Measurements from ENCODE around the gene RCSD1.

The RCSD1 gene

DNA sequence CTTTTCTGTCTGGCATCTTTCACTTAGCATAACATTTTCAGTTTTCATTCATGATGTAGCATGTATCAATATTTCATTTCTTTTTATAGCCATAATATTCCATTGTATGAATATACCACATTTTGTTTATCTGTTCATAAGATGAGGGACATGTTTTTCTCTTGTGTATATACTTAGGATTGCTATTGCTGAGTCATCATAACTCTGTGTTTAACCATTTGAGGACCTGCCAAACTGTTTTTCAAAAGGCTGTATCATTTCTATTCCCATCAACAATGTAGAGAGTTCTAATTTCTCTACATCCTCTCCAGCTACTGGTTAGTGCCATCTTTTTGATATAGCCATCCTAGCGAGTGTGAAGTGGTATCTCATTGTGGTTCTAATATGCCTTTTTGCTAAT is 118.0 kb downstream of the RCSD1 start:
- DNase-seq = no peak

DNA sequence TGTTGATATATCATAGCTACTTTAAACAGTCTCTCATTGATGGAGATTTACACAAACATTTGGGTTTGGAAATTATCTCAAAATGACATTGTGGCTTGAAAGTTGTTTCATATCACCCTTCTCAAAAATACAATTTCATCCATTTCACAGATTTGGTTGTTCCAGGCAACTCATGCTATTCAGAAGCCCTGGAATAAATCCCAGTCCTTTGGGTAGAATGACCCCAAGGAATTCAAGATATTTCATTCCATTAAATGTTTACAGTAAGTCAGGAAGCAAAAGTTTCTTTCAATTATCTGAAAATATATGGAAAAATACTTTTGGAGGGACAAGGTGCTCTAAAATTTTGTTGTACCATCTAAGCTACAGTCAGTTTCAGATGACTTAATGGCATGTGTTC is 118.9 kb downstream of the RCSD1 start:
- no peak for DNase-seq

DNA sequence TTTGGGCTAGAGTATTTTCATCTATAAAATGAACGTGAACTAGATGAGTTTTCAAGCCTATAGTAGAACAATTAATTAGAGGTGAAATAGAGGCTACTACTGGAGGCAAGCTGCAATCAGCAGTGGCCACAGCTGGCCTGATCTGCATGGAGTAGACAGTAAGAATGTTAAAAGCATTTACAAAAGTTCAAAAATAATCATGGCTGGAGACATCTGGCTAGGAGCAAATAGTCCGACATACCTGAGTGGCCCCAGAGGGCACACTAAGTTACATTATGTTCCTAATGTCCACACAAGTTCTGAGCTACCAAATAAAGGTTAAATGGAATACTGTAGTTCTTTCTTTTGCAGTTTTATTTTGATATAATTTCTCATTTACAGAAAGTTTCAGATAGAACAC is 119.7 kb downstream of the RCSD1 start:
- DNase-seq = no peak

DNA sequence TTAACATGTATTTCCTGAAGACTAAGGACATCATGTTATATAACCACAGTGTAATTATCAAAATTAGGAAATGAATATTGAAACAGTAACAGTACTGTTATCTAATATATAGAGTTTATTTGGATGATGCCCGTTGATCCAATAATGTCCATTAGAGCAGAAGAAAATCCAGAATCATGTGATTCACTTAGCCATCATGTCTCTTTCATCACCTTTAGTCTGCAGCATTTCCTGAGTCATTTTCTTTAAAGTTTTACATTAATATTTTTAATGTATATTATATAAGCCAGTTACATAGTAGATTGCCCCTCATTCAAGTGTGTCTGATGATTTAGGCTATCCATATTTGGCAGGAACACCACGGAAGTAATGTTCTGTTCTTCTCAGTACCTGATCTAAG is 120.6 kb downstream of the RCSD1 start:
- no peak for DNase-seq

DNA sequence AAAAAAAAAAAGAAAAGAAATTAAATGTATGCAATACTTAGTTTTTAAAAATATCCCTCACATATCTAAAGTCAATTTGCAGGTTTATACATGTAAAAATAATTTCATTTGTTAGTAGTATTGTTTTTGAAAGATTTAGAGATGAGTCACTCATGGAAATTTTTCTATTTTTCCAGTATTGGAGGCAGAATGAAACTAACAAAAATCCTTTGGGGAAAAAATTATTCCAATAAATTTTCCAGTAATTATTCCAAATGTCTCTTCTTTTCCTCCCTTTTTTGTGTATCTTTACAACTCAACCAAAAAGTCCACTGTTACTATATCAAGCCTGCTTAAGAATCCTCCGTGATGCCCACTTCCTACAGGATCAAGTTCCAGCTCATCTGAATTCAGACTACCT is 121.6 kb downstream of the RCSD1 start:
- DNase-seq = no peak

DNA sequence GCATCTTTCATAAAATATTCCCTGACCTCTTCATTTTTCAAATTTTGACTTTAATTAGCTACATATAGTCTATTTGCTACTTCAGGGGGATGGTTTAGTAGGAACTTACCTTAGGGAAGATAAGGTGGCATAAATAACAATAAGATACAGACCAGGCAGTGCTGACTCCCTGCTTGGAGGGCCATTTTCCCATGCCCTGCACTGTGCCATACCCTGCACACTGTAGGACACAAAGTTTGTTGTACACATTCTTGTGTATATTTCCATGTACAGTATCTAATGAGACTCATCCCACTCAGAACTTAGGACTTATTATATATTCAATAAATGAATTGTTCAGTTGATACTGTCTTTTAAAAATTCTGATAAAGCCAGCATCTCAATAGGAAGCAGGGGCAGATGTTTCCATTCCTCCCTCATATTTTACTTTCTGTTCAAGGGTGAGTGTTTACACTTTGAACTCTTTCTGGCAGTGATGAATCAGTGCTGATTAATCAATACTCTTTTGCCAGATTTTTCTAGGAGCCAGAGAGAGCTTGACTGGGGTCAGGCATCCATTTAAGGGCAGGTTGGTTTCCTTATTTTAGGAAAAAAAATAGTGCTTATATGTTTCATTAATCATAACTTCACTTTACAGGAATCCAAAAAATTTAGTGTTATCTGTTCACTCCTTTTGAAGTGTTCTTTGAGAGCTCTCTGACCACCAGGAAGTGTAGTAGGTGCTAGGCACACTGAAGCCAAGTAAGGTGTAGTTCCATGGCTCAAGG is 122.4 kb downstream of the RCSD1 start:
- DNase-seq = no peak

DNA sequence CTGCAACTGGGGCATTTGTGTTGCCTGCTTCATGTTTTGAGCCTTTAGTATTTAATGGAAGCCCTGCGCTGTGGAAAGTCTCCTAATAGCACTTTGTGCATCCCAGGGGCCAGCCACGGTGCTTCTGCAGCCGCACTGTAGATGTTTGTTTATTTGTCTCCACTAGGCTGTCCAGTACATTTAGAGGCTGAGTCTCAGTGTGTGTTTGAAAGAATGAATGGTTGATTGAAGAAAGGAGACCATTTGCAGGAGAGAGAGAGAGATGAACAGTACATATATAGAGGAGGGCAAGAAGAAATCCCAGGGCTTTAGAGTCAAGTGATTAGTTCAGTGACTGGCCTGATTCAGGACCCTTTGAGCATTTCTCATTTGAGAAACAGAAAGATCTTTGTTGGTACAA is 125.6 kb downstream of the RCSD1 start:
- no peak for DNase-seq
